Measurements from ENCODE around the gene TRAPPC12.
"Not testable (repeated sequence)": the region's sequence is repeated elsewhere in the genome, so short reads cannot be mapped to it uniquely, and the experiment has no call there.

TRAPPC12 gene

GRCh38 chr2:3379647-3380534 is at the start of gene TRAPPC12:
Gene TRAPPC12 (plus strand): TSS chr2:3379694. CDS start chr2:3387624, 7,930 bp downstream.
- DNase-seq (ENCODE audit: low read depth, low spot score), result peak; percentile 90

GRCh38 chr2:3332133-3332532 is 47.4 kb upstream of the TRAPPC12 start:
- no peak for DNase-seq (ENCODE audit: low read depth, low spot score)

- no peak for DNase-seq (ENCODE audit: low read depth, low spot score)
Measured at GRCh38 chr2:3334392-3335345, 44.8 kb upstream of the TRAPPC12 start.

GRCh38 chr2:3336844-3337243 is 42.6 kb upstream of the TRAPPC12 start:
- no peak for DNase-seq (ENCODE audit: low read depth, low spot score)

GRCh38 chr2:3338340-3338739 is 41.2 kb upstream of the TRAPPC12 start:
- DNase-seq (ENCODE audit: low read depth, low spot score), result no peak

- no peak for DNase-seq (ENCODE audit: low read depth, low spot score)
Measured at GRCh38 chr2:3340144-3340543, 39.4 kb upstream of the TRAPPC12 start.

- no peak for DNase-seq (ENCODE audit: low read depth, low spot score)
Measured at GRCh38 chr2:3341336-3341735, 38.2 kb upstream of the TRAPPC12 start.

- DNase-seq (ENCODE audit: low read depth, low spot score), result no peak
Measured at GRCh38 chr2:3342324-3342723, 37.2 kb upstream of the TRAPPC12 start.

- no peak for DNase-seq (ENCODE audit: low read depth, low spot score)
Measured at GRCh38 chr2:3343012-3343411, 36.5 kb upstream of the TRAPPC12 start.

GRCh38 chr2:3344897-3345296 is 34.6 kb upstream of the TRAPPC12 start:
- DNase-seq (ENCODE audit: low read depth, low spot score), result no peak

- DNase-seq (ENCODE audit: low read depth, low spot score), result no peak
Measured at GRCh38 chr2:3345621-3346020, 33.9 kb upstream of the TRAPPC12 start.

GRCh38 chr2:3348767-3349166 is 30.7 kb upstream of the TRAPPC12 start:
- no peak for DNase-seq (ENCODE audit: low read depth, low spot score)

- DNase-seq (ENCODE audit: low read depth, low spot score), result no peak
Measured at GRCh38 chr2:3349211-3349693, 30.2 kb upstream of the TRAPPC12 start.

GRCh38 chr2:3354986-3355385 is 24.5 kb upstream of the TRAPPC12 start:
- no peak for DNase-seq (ENCODE audit: low read depth, low spot score)

GRCh38 chr2:3355951-3356569 is 23.4 kb upstream of the TRAPPC12 start:
- no peak for DNase-seq (ENCODE audit: low read depth, low spot score)

GRCh38 chr2:3356799-3357198 is 22.7 kb upstream of the TRAPPC12 start:
- no peak for DNase-seq (ENCODE audit: low read depth, low spot score)

GRCh38 chr2:3357446-3357845 is 22.0 kb upstream of the TRAPPC12 start:
- not testable (repeated sequence) for DNase-seq (ENCODE audit: low read depth, low spot score)

- DNase-seq (ENCODE audit: low read depth, low spot score), result no peak
Measured at GRCh38 chr2:3357926-3358325, 21.6 kb upstream of the TRAPPC12 start.

- DNase-seq (ENCODE audit: low read depth, low spot score), result no peak
Measured at GRCh38 chr2:3361518-3362389, 17.7 kb upstream of the TRAPPC12 start.

- DNase-seq (ENCODE audit: low read depth, low spot score), result no peak
Measured at GRCh38 chr2:3365219-3365618, 14.3 kb upstream of the TRAPPC12 start.

- no peak for DNase-seq (ENCODE audit: low read depth, low spot score)
Measured at GRCh38 chr2:3368261-3368722, 11.2 kb upstream of the TRAPPC12 start.
